HG03025 (cell line): Measurements from ENCODE around the gene P3H2.
A peak's percentile ranks its signal among the peaks of the same experiment; 100 is the strongest.
"Not testable (repeated sequence)": the region's sequence is repeated elsewhere in the genome, so short reads cannot be mapped to it uniquely, and the experiment has no call there.

ENCODE experiments used
- ATAC-seq: cut with Tn5 transposase; IDR thresholded peaks from one replicate; pipeline ENCODE4 v1.9.1; 2021; ENCODE audit warnings: mild to moderate bottlenecking, moderate library complexity; ENCODE audit not compliant: unreplicated experiment, low FRiP score

The P3H2 gene

GRCh38 chr3:190120269-190121060 lies at the start of gene P3H2:
Gene P3H2, minus strand, starts transcription at chr3:190120897. Its CDS starts 166 bp downstream, at chr3:190120731.
- peak; percentile 80 for ATAC-seq

- ATAC-seq, result peak; percentile 71
These were observed 49.2 kb upstream of the P3H2 start for GRCh38 chr3:190169877-190170276.

- ATAC-seq, result no peak
These were observed 48.5 kb upstream of the P3H2 start for GRCh38 chr3:190169243-190169642.

- no peak for ATAC-seq
These were observed 47.4 kb upstream of the P3H2 start for GRCh38 chr3:190167936-190168680.

GRCh38 chr3:190166948-190167347 lies 46.3 kb upstream of the P3H2 start:
- no peak for ATAC-seq

GRCh38 chr3:190165253-190165652 lies 44.6 kb upstream of the P3H2 start:
- no peak for ATAC-seq

- ATAC-seq, result not testable (repeated sequence)
These were observed 41.3 kb upstream of the P3H2 start for GRCh38 chr3:190162013-190162412.

GRCh38 chr3:190159902-190160435 lies 39.3 kb upstream of the P3H2 start:
- ATAC-seq, result no peak

GRCh38 chr3:190158261-190158660 lies 37.6 kb upstream of the P3H2 start:
- ATAC-seq, result no peak

- ATAC-seq, result no peak
These were observed 35.1 kb upstream of the P3H2 start for GRCh38 chr3:190155752-190156151.

GRCh38 chr3:190150681-190151080 lies 30.0 kb upstream of the P3H2 start:
- no peak for ATAC-seq

- ATAC-seq, result not testable (repeated sequence)
These were observed 29.3 kb upstream of the P3H2 start for GRCh38 chr3:190149830-190150619.

GRCh38 chr3:190144793-190145192 lies 24.1 kb upstream of the P3H2 start:
- ATAC-seq, result not testable (repeated sequence)

- no peak for ATAC-seq
These were observed 21.3 kb upstream of the P3H2 start for GRCh38 chr3:190142041-190142440.

- ATAC-seq, result no peak
These were observed 18.7 kb upstream of the P3H2 start for GRCh38 chr3:190139365-190139764.

- no peak for ATAC-seq
These were observed 11.7 kb upstream of the P3H2 start for GRCh38 chr3:190132371-190132770.

GRCh38 chr3:190131329-190131728 lies 10.6 kb upstream of the P3H2 start:
- ATAC-seq, result no peak

- ATAC-seq, result no peak
These were observed 10.0 kb upstream of the P3H2 start for GRCh38 chr3:190130696-190131095.

GRCh38 chr3:190130037-190130436 lies 9.3 kb upstream of the P3H2 start:
- ATAC-seq, result no peak

GRCh38 chr3:190127797-190128196 lies 7.1 kb upstream of the P3H2 start:
- no peak for ATAC-seq

GRCh38 chr3:190127195-190127594 lies 6.5 kb upstream of the P3H2 start:
- ATAC-seq, result no peak
